ENCODE data around the gene OR51T1.

The OR51T1 gene

DNA sequence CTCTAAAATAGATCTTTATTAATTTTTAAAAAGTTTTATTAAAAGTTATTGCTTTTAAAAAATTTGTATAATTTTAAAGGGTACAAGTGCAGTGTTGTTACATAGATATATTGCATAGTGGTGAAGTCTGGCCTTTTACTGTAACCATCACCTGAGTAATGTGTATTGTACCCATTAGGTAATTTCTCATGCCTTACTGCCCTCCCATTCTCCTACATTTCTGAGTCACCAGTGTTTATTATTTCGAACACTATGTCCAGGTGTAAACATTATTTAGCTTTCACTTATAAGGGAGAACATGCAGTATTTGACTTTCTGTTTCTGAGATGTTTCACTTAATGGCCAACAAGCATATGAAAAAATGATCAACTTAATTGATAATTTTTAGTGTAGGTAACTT is 40.1 kb downstream of the OR51T1 start:
- in situ Hi-C loops (cut with MboI; ENCODE audit: low pct_unique_long_range_greater_than_20kb, low sequenced_read_pairs), result no loop called here
- no peak for DNase-seq

DNA sequence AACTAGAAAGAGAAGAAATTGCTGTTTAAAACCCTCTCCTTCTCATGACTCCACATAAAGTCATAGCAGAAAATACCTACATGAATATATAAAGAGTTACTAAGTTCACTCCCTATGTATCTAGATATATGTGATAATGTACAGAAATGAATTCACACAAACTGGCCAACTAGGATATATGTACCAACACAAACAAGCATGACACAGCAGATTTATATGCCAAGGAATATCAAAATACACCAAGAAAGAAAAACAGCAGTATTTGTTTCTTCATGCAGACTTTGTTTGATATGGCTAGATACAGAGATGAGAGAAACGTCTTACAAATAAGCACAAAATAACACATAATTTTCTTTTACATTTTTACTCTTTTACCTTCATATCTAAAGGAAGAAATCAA is 40.6 kb downstream of the OR51T1 start:
- DNase-seq, result no peak
- in situ Hi-C loops (cut with MboI; ENCODE audit: low pct_unique_long_range_greater_than_20kb, low sequenced_read_pairs), result no loop called here

DNA sequence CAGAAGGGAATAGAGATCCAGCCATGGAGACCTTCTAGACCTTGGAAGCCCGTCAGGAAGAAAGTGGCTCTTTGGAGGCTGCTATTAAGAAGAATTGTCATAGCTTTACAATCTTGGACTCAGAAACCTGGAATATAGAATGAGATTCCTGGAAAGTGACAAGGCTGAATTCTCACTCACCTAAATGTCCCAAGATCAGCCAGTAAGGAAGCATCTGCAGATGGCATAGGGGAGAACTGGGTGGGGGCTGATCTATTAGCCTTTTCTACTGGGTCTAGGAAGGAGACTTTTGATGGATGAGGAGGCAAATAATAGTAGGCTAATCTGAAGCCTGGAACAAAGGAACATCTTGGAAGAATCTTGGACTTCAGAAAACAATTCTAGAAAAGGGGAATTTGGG is 42.5 kb downstream of the OR51T1 start, which contains the start of gene OR51G1:
Gene OR51G1, minus strand, starts transcription at position 101 of the 400 bp plus-strand sequence. Its CDS starts 0 bp downstream, at position 101.
- in situ Hi-C loops (cut with MboI; ENCODE audit: low pct_unique_long_range_greater_than_20kb, low sequenced_read_pairs), result no loop called here
- DNase-seq, result no peak

DNA sequence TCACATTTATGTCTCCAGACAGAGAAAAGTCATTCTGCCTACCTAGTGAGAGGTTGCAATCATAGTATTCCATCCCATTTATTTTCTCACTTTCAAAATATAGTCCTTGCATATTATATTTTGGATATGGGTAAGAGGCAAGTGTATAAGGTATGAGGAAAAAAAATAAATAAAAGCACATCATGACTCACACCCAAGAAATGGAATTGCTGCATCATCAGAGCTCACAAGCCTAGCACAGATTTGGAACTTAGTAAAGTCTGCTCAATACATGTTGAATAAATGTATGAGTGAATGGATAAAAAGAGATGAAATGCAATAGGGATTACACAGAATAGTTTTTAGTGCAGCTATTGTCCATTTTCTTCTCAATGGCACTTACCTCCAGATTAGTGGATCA is 44.9 kb downstream of the OR51T1 start:
- DNase-seq, result no peak
- in situ Hi-C loops (cut with MboI; ENCODE audit: low pct_unique_long_range_greater_than_20kb, low sequenced_read_pairs), result no loop called here

All from KBM-7 (cell line).